Heart left ventricle (tissue), 13 donors: ENCODE data around the gene CRYAB.

ENCODE experiments used
- CTCF ChIP-seq, 12 donors: fragments of 200-600 bp; sonication (generic) in 4 of 12; IDR thresholded peaks; one replicate each; pipeline versions ENCODE4 v1.5.0 to v1.8.0; 2018 to 2022; ENCODE audit warnings: antibody characterized with exemption in 12 of 12, mild to moderate bottlenecking in 5 of 12
- POLR2A ChIP-seq, 2 donors: fragments of 450-650 bp; IDR thresholded peaks; one replicate each; pipeline ENCODE4 v1.6.1; 2017; ENCODE audit warnings: antibody characterized with exemption in 2 of 2, mild to moderate bottlenecking in 2 of 2, moderate library complexity in 2 of 2
- donor health status: ischemic (EF 13 %, LVEDD 7.1; RV severe dilation, severe dysfunction).
- donor health status: DM: no; HTN: yes; CAD: no.
- donor health status: DM: no; HTN: no; CAD: no.
- donor health status: ischemic (EF 25% LVEDD 6.9; RV normal size, moderate dysfunction).
- donor health status: ischemic (EF 25% LVEDD 5.7; RV mildly dilated, moderate dysfunction).
- donor health status: ischemic (EF 35%, LVEDD 5.7; RV mildly dilated, moderate dysfunction).
- donor health status: nonischemic (EF 11% LVEDD 7.7; RV severe dilation, severe dysfunction).
- donor health status: DM: yes; HTN: yes; CAD: no.
- donor health status: PGD.
- donor health status: ischemic (EF 29% LVEDD 5.4; RV normal size, mild dysfunction).
- donor health status: nonischemic (EF 23%, LVEDD 6.1; RV moderate dilation, normal function).

GRCh38 chr11:111917788-111918187 lies 6.2 kb upstream of the CRYAB start:
- TF ChIP-seq CTCF (IDR thresholded peaks at IDR 0.05) (no peak), POLR2A (IDR thresholded peaks at IDR 0.05) (no peak)
